ENCODE data around the gene MDGA2.

DNA sequence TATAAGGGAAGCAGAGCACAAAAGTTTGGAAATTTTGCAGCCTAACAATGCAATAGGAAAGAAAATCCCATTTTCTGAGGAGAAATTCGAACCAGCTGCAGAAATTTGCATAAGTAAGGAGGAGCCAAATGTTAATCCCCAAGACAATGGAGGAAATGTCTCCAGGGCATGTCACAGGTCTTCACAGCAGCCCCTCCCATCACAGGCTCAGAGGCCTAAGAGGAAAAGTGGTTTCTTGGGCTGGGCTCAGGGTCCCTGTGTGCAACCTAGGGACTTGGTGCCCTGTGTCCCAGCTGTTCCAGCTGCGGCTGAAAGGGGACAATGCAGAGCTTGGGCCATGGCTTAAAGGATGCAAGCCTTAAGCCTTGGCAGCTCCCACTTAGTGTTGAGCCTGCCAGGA is 190.0 kb downstream of the MDGA2 start:
- TF ChIP-seq, protein P1, sequence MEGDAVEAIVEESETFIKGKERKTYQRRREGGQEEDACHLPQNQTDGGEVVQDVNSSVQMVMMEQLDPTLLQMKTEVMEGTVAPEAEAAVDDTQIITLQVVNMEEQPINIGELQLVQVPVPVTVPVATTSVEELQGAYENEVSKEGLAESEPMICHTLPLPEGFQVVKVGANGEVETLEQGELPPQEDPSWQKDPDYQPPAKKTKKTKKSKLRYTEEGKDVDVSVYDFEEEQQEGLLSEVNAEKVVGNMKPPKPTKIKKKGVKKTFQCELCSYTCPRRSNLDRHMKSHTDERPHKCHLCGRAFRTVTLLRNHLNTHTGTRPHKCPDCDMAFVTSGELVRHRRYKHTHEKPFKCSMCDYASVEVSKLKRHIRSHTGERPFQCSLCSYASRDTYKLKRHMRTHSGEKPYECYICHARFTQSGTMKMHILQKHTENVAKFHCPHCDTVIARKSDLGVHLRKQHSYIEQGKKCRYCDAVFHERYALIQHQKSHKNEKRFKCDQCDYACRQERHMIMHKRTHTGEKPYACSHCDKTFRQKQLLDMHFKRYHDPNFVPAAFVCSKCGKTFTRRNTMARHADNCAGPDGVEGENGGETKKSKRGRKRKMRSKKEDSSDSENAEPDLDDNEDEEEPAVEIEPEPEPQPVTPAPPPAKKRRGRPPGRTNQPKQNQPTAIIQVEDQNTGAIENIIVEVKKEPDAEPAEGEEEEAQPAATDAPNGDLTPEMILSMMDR (IDR thresholded peaks at IDR 0.05) = no peak
- no peak for TF ChIP-seq ZFX (IDR thresholded peaks at IDR 0.05; ENCODE audit: borderline replicate concordance)
